DMS79 (cell line): ENCODE measurements around the gene RBFOX2.
"Not testable (repeated sequence)": the region's sequence is repeated elsewhere in the genome, so short reads cannot be mapped to it uniquely, and the experiment has no call there.

ENCODE experiments used
- DNase-seq: peaks from one replicate; lab custom pipeline; 2025; lab: John Stamatoyannopoulos, UW

RBFOX2 gene

GRCh38 chr22:35818897-35819296 is 209.7 kb downstream of the RBFOX2 start:
- no peak for DNase-seq

- no peak for DNase-seq
Observed at GRCh38 chr22:35812600-35812999, 216.0 kb downstream of the RBFOX2 start.

GRCh38 chr22:35811670-35812069 is 217.0 kb downstream of the RBFOX2 start:
- DNase-seq, result no peak

- no peak for DNase-seq
Observed at GRCh38 chr22:35809816-35810215, 218.8 kb downstream of the RBFOX2 start.

- no peak for DNase-seq
Observed at GRCh38 chr22:35808377-35808776, 220.2 kb downstream of the RBFOX2 start.

GRCh38 chr22:35806668-35807067 is 222.0 kb downstream of the RBFOX2 start:
- not testable (repeated sequence) for DNase-seq

GRCh38 chr22:35805466-35805865 is 223.2 kb downstream of the RBFOX2 start:
- DNase-seq, result no peak

GRCh38 chr22:35804421-35804820 is 224.2 kb downstream of the RBFOX2 start:
- no peak for DNase-seq

GRCh38 chr22:35802885-35803284 is 225.7 kb downstream of the RBFOX2 start:
- DNase-seq, result no peak

GRCh38 chr22:35801301-35801700 is 227.3 kb downstream of the RBFOX2 start:
- not testable (repeated sequence) for DNase-seq

GRCh38 chr22:35799150-35799549 is 229.5 kb downstream of the RBFOX2 start:
- no peak for DNase-seq

GRCh38 chr22:35797411-35797810 is 231.2 kb downstream of the RBFOX2 start:
- DNase-seq, result no peak

- DNase-seq, result no peak
Observed at GRCh38 chr22:35795476-35795875, 233.1 kb downstream of the RBFOX2 start.

- no peak for DNase-seq
Observed at GRCh38 chr22:35792506-35792905, 236.1 kb downstream of the RBFOX2 start.

- DNase-seq, result not testable (repeated sequence)
Observed at GRCh38 chr22:35791788-35792187, 236.8 kb downstream of the RBFOX2 start.

GRCh38 chr22:35785181-35785923 is 243.3 kb downstream of the RBFOX2 start:
- DNase-seq, result no peak

GRCh38 chr22:35784633-35785032 is 244.0 kb downstream of the RBFOX2 start:
- no peak for DNase-seq

- DNase-seq, result no peak
Observed at GRCh38 chr22:35783943-35784614, 244.5 kb downstream of the RBFOX2 start.

- DNase-seq, result no peak
Observed at GRCh38 chr22:35782504-35782903, 246.1 kb downstream of the RBFOX2 start.

GRCh38 chr22:35781898-35782297 is 246.7 kb downstream of the RBFOX2 start:
- DNase-seq, result no peak

- no peak for DNase-seq
Observed at GRCh38 chr22:35777335-35777975, 251.2 kb downstream of the RBFOX2 start.

- DNase-seq, result no peak
Observed at GRCh38 chr22:35775339-35775738, 253.3 kb downstream of the RBFOX2 start.

- DNase-seq, result no peak
Observed at GRCh38 chr22:35769974-35770373, 258.6 kb downstream of the RBFOX2 start.
